ENCODE measurements around the gene NDRG3.

DNA sequence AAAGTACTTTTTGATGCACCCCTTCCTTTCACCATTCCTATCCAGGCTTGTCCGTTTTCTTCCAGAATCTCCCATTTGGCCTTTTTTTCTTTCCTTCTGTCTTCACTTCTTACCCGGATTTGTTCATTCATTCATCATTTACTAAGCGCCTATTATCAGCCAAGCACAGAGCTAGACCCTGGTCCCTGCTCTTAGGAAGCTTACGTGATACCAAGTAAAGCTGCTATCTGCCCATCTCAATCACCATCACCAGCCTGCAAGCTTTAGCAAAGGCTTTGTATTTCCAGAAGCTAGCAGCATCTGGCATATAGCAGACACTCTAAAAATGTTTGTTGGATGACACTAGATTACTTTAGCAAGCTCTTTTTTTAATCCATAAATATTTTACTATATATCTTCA lies 4.8 kb downstream of the NDRG3 start:
- TF ChIP-seq, protein P1, sequence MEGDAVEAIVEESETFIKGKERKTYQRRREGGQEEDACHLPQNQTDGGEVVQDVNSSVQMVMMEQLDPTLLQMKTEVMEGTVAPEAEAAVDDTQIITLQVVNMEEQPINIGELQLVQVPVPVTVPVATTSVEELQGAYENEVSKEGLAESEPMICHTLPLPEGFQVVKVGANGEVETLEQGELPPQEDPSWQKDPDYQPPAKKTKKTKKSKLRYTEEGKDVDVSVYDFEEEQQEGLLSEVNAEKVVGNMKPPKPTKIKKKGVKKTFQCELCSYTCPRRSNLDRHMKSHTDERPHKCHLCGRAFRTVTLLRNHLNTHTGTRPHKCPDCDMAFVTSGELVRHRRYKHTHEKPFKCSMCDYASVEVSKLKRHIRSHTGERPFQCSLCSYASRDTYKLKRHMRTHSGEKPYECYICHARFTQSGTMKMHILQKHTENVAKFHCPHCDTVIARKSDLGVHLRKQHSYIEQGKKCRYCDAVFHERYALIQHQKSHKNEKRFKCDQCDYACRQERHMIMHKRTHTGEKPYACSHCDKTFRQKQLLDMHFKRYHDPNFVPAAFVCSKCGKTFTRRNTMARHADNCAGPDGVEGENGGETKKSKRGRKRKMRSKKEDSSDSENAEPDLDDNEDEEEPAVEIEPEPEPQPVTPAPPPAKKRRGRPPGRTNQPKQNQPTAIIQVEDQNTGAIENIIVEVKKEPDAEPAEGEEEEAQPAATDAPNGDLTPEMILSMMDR (IDR thresholded peaks at IDR 0.05; ENCODE audit: insufficient read depth, low read length, poor library complexity, severe bottlenecking), result no peak
- no peak for TF ChIP-seq EZH2phosphoT487 (conservative IDR thresholded peaks at IDR 0.05; ENCODE audit: low read length)
